Activated CD4-positive, alpha-beta T cell treated with anti-CD3 and anti-CD28 coated beads, Interleukin-2, amount 50 U/mL, for 24 hours (primary cell): ENCODE data around the gene FAM131A.
A peak's percentile ranks its signal among the peaks of the same experiment; 100 is the strongest.
"Not testable (repeated sequence)": the region's sequence is repeated elsewhere in the genome, so short reads cannot be mapped to it uniquely, and the experiment has no call there.

Source experiments
- DNase-seq, 2 donors: peaks; one replicate each; pipeline ENCODE4 v3.0.0-alpha.2; 2020; ENCODE audit warnings: low read depth in 1 of 2, low spot score in 1 of 2

FAM131A gene

GRCh38 chr3:184339451-184340135, 2.2 kb downstream of the FAM131A start:
- not testable (repeated sequence) for DNase-seq

DNA sequence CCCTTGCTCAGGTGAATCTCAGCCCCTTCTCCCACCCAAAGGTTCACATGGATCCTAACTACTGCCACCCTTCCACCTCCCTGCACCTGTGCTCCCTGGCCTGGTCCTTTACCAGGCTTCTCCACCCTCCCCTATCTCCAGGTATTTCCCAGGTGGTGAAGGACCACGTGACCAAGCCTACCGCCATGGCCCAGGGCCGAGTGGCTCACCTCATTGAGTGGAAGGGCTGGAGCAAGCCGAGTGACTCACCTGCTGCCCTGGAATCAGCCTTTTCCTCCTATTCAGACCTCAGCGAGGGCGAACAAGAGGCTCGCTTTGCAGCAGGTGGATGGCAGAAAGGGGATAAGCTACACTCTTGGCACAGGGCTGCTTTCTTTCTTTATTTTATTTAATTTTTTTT, 4.5 kb downstream of the FAM131A start:
- DNase-seq, result no peak

DNA sequence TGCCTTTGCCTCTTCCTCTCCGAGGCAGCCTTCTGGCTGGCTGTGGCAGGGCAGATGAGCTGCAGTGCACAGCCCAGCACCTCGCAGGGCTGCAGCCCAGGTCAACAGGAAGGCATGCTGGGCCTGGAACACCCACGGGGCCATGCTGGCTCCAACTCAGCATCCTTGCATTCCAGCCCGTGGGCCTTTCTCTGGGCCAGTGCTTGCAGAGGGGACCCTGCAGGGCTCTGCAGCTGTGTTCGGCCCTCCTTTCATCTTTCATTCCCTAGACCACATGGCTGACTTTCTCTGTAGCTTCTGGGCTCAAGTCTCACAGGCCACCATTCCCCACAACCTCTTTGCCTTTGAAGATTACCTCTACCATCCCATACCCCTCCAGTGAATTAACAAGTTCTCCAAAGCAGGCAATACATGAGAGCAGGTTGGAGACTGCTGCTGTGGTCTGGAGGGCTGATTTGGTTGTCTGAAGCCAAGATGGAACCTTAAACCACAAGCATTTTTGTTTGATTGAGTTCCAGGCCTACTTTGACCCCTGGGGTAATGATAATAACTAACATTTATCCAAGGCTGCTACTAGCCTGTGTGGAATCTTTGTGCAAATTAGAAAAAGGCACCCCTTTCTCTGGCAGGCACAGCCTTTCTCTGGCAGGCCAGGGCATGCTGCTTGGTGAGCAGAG, 5.9 kb downstream of the FAM131A start:
- no peak for DNase-seq

DNA sequence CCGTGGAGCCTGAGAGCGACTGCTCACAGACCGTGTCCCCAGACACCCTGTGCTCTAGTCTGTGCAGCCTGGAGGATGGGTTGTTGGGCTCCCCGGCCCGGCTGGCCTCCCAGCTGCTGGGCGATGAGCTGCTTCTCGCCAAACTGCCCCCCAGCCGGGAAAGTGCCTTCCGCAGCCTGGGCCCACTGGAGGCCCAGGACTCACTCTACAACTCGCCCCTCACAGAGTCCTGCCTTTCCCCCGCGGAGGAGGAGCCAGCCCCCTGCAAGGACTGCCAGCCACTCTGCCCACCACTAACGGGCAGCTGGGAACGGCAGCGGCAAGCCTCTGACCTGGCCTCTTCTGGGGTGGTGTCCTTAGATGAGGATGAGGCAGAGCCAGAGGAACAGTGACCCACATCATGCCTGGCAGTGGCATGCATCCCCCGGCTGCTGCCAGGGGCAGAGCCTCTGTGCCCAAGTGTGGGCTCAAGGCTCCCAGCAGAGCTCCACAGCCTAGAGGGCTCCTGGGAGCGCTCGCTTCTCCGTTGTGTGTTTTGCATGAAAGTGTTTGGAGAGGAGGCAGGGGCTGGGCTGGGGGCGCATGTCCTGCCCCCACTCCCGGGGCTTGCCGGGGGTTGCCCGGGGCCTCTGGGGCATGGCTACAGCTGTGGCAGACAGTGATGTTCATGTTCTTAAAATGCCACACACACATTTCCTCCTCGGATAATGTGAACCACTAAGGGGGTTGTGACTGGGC, 7.3 kb downstream of the FAM131A start:
- DNase-seq, result no peak

- no peak for DNase-seq
Observed at GRCh38 chr3:184345317-184346144, 8.1 kb downstream of the FAM131A start.

- DNase-seq, result no peak
Observed at GRCh38 chr3:184346480-184347190, 9.2 kb downstream of the FAM131A start.

DNA sequence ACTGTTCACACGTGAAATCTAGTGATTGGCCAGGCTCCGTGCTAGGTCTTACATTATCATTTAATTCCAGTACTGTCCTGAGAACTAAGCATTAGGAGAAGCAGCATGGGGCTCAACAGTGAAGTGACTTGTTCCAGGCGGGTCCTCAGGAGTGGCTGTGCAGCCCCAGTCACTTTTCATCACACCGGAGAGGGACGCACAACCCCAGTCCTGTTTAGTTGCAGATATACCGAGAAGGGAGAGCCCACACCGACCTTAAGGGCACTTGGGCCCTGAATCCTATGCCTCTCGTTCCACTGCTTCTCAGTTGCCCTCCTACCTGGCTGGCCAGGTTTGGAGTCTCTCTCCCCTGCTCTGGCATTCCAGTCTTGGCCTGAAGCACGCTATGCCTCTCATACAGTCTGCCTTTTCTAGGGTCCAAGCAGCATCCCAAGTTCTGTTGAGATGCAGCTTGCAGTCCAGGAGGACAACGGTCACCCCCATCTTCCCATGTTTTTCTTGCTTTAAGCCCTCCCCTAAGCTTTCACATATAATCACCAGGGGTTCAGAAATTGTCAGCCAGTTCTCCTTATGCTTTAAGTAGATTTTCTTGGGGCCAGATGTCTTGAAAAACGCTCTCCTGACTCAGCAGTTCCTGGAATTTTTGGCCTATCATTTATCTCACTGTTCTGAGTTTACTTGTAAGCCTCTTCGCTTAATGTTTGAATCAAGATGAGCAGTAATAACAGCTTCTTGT, 10.1 kb downstream of the FAM131A start:
- DNase-seq, result no peak

DNA sequence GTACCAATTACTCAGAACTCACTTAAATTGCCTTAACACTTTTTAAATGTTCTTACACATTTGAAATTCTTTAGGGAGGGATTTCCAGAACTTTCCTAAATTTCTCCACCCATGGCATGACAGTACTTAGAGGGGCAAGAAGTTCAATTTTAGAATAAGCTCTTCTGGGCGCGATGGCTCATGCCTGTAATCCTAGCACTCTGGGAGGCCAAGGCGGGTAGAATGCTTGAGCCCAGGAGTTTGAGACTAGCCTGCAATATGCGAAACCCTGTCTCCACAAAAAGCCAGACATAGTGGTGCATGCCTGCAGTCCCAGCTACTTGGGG, 10.6 kb downstream of the FAM131A start:
- DNase-seq, result no peak

DNA sequence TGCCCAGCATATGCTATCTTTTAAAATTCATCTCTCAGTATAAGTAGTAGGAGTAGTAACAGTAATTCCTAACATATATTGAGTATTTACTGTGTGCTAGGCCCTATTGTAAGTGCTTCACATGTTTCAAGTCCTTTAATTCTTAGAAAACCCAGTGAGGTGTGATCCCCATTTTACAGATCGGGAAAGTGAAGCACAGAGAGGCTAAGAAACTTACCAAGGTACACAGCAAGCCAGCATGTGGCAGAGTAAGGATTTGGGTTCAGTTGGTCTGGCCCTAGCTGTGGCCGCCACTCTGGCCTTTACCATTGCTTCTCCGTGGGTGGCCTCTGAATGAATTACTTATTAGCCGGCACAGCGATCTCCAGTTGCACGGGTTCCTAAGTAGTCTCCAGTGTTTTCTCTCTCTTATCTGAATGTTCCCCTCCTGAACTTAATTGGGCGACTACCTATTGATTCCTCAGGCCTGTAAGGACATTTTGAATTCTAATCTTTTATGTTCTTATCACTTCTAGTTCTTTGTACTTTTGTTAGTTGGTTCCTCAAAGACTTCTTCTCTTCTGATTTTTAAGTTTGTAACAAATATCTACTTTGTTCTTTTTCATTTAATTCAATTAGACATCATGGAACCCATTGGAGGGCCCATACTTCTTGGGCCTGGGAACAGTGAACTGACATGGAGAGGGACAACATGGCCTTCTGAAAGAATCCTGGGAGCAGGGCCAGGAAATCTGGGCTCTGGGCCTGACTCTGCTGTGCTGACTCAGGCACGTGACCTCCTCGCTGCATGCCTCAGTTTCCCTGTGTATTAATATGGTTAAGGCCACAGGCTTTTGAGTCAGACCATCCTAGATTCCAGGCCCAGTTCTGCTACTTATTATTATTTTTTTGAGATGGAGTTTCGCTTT, 12.4 kb downstream of the FAM131A start:
- no peak for DNase-seq

GRCh38 chr3:184350618-184351017, 13.2 kb downstream of the FAM131A start:
- DNase-seq, result no peak

GRCh38 chr3:184351511-184352148, 14.2 kb downstream of the FAM131A start:
- DNase-seq, result no peak

DNA sequence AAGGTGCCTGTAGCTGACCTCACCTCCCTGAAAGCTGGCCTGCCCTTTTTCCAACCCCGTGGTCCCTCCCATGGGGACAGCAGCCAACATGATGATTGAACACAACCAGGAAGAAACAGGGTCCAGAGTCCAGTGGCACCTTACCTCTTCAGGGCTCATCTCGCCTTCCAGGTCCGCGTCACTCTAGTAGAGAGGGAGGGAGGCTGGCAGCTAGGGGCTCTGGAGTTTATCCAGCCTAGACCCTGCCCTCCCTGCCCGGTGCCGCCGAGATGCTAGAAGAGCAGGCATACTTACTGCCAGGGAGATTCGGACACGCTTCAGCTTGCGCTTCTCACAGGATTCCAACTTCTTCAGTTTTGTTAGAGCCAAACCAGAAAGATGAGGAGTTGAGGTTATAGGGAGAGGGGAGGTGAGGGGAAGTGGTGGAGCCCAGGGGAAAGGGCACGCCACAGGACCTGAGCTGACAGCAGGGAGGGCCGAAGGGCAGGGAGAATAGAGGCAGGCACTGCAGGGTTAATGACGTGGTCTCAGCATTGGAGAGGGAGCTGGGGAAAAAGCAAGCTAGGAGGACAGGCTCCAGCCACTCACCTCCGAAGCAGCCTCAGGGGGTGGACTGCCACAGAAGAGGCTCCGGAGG, 14.9 kb downstream of the FAM131A start:
- DNase-seq, result no peak

DNA sequence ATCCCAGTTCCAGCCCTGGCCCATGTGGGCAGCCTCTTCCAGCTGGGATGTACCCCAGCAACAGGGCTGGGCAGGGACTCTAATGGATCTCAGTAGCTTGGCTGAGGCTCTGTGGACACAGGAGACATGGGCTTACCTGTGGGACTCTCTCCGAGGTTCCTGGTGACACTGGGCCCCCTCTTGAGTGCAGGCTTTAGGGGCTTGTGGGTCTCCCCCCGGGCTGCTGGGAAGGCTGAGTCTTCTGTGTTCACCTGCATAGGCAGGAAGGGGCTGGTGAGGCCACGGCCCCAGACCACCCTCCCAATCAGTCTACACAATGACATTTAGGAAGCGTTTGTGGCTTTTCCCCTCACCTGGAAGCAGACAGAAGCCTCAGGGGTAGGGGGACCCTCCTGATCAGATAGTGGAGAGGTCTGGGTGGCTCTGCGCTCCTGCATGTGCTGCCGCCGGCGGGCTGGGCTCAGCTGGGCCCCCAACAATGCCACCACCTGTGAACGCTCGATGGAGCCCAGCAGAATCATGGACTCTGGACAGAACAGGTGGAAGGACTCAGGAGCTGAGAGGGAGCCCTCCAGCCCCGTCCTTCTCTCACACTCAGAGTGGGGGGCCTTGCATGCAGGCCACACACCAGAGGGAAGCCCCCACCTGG, 15.6 kb downstream of the FAM131A start:
- DNase-seq, result no peak

GRCh38 chr3:184353546-184353941, 16.1 kb downstream of the FAM131A start:
- DNase-seq, result no peak

GRCh38 chr3:184354121-184354728, 16.8 kb downstream of the FAM131A start:
- peak in 1 of 2 donors; percentile 40 for DNase-seq

DNA sequence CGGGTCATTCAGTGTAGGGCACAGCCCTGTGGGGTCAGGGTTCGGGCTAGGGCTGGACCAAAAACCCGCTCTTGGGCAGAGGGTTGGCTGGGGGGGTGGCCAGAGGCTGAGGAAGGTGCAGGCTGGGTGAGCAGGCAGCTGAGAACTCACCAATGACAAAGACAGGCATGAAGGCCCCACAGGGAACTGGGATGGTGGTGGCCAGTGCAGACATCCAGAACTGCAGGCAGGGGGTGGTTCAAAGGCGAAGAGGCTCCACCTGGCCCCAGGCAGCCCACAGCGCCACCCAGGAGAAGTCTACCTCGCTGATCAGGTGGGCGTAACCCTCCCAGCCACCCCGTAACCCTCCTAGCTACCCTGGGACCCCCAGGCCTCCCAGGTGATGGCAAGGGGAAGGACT, 17.4 kb downstream of the FAM131A start:
- no peak for DNase-seq
